Measurements from ENCODE around the gene KDM7A. TPM values are rescaled to one million over a fixed set of nuclear protein-coding genes. Genes with fewer than 3 reads are reported as not detected.

Gene KDM7A
- total RNA-seq, 4 donors from 2014 or later, result 59.0 to 108 (median 66.9) TPM

DNA sequence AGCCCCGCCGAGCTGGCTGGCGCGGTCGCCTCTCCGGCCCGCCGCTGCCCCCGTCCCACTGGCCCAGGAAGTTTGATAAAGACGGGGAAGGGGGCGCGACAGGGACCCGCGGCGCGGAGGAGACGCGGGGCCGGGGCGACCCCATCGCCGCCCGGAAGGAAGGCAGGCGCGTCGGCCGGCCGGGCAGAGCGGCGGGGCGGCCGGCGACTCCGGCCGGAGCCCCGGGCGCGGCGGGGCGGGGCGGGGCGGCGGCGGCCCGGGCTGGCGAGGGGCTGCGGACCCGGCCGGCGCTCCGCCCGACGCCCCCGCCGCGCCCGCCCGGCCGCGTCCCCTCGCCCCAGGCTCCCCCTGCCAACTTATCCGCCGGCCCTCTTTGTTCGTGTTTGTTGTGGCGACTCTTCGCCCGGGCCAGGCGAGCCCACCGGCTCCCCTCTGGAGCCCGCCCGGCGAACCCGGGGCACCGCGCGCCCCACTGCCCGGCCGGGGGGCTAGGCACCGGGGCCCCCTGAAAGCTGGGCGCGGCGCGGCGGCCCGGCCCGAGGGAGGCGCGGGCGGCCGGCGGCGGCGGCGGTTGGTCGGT lies 571 bp downstream of the KDM7A start:
- DNase-seq, result no peak
- H3K27me3 ChIP-seq, result no peaks in the 10 kb centered on the region
- intact Hi-C loops (cut with DNase I; ENCODE audit: low total_unique reads) (loop anchor here (5.0 to 10.0 kb wide), 7 partner anchors 114 to 819 kb away; partner anchors contain the start of genes BRAF, HIPK2, LUC7L2 and PARP12), in situ Hi-C loops (cut with MboI; ENCODE audit: low sequenced_read_pairs in 4 of 4) (no loop called here)
- H3K36me3 ChIP-seq, result no peaks in the 10 kb centered on the region
- H3K4me3 ChIP-seq, result peak overlapping the region; percentile 71 to 95 (median 80)
- no peaks in the 10 kb centered on the region for H3K9me3 ChIP-seq
- ATAC-seq, result peak; percentile 9 to 15
- TF ChIP-seq POLR2A (IDR thresholded peaks at IDR 0.05), result no peak
- TF ChIP-seq, protein P1, sequence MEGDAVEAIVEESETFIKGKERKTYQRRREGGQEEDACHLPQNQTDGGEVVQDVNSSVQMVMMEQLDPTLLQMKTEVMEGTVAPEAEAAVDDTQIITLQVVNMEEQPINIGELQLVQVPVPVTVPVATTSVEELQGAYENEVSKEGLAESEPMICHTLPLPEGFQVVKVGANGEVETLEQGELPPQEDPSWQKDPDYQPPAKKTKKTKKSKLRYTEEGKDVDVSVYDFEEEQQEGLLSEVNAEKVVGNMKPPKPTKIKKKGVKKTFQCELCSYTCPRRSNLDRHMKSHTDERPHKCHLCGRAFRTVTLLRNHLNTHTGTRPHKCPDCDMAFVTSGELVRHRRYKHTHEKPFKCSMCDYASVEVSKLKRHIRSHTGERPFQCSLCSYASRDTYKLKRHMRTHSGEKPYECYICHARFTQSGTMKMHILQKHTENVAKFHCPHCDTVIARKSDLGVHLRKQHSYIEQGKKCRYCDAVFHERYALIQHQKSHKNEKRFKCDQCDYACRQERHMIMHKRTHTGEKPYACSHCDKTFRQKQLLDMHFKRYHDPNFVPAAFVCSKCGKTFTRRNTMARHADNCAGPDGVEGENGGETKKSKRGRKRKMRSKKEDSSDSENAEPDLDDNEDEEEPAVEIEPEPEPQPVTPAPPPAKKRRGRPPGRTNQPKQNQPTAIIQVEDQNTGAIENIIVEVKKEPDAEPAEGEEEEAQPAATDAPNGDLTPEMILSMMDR (IDR thresholded peaks at IDR 0.05 in 4 of 5, conservative IDR thresholded peaks at IDR 0.05 in 1 of 5), result no peak
- H3K27ac ChIP-seq, result peak overlapping the region; percentile 94 to 99 (median 98)
- peaks cover 31 to 33% of the 10 kb centered on the region in 2 donors for H3K4me1 ChIP-seq

DNA sequence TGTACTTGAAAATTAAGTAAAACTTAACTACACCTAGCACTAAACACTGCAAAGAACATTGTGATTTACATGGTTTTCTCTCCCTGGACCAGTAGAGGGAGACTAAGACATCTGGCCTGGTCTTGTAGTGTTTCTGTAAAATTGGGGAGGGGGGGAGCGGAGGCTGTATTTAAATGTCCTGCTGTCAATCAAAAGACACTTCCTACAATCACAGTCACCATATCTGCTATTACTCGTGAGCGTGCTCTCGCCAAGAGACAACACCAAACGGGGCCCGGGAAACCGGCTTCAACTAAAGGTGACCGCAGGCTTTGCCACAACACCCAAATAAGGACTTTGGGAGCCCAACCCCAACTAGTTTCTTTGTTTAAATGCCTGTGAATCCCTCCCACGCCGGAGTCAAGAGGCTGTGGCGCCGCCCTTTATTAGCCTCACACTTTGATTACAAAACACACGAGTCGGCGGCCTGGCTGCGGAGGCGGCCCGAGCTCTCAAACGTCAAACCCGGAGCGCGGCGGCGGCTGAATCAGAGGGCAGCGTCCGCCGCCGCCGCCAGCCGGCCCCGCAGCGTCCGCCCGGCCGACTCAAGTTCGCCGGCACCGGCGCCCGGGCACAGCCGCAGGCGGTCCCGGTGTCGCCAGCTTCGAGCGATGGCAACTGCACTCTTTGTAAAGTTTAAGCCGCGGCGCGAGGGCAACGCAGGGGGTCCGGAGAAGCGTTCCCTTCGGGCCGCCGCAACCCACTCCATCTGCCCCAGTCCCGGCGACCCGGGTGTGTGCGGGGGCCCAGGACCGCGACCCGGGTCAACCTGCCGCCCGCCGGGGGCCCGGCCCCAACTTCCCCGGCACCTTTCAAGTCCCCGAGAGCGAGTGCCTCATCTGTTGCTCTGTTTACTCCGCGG lies 1.3 kb downstream of the KDM7A start:
- TF ChIP-seq, protein P1 (IDR thresholded peaks at IDR 0.05 in 4 of 5, conservative IDR thresholded peaks at IDR 0.05 in 1 of 5), result peak; percentile 78 to 92 (median 86)
- TF ChIP-seq POLR2A (IDR thresholded peaks at IDR 0.05), result peak; percentile 97 to 98
- Histone ChIP-seq H3K27me3 (no peaks in the 10 kb centered on the region), H3K9me3 (no peaks in the 10 kb centered on the region), H3K36me3 (no peaks in the 10 kb centered on the region), H3K4me3 (peak overlapping the region; percentile 71 to 95 (median 80)), H3K4me1 (peaks cover 38 to 40% of the 10 kb centered on the region in 2 donors), H3K27ac (peak overlapping the region; percentile 94 to 99 (median 98))
- ATAC-seq, result peak; percentile 77 to 79
- intact Hi-C loops (cut with DNase I; ENCODE audit: low total_unique reads) (loop anchor here (1.0 to 10.0 kb wide), 9 partner anchors 20 to 818 kb away; partner anchors contain the start of genes BRAF, HIPK2, LUC7L2 and PARP12), in situ Hi-C loops (cut with MboI; ENCODE audit: low sequenced_read_pairs in 4 of 4) (no loop called here)
- peak; percentile 93 to 94 for DNase-seq

DNA sequence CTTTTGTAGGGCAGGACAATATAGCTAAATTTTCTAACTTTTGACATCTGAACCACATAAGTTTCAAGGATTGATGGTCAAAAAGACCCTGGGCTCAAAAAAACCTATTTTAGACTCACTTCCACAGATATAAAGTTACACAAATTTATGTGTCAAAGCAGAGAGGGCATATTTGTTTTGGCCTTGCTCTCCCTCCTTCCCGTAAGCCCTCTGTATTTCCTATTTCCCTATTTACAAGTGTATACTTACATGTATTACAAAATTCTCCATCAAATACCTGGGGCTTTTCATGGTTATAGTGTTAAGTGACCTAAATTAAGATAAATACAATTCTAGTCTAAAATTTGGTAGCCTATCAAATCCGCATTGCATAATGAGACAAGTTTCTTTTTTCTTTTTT lies 2.6 kb downstream of the KDM7A start:
- Histone ChIP-seq H3K4me3 (no peak overlapping the region), H3K4me1 (peaks cover 46 to 48% of the 10 kb centered on the region in 2 donors), H3K36me3 (no peaks in the 10 kb centered on the region), H3K27ac (peak overlapping the region; percentile 94 to 99 (median 98)), H3K27me3 (no peaks in the 10 kb centered on the region), H3K9me3 (no peaks in the 10 kb centered on the region)
- no peak for TF ChIP-seq POLR2A (IDR thresholded peaks at IDR 0.05)
- TF ChIP-seq, protein P1 (IDR thresholded peaks at IDR 0.05 in 4 of 5, conservative IDR thresholded peaks at IDR 0.05 in 1 of 5), result no peak
- in situ Hi-C loops (cut with MboI; ENCODE audit: low sequenced_read_pairs in 4 of 4), result loop anchor here in 1 of 4 donors (25.0 kb wide), 1 partner anchor 412 kb away; no protein-coding TSS in a partner anchor
- no peak for ATAC-seq
- no peak for DNase-seq
- intact Hi-C loops (cut with DNase I; ENCODE audit: low total_unique reads), result loop anchor here (2.0 to 10.0 kb wide), 4 partner anchors 153 to 751 kb away; partner anchors contain the start of gene BRAF

DNA sequence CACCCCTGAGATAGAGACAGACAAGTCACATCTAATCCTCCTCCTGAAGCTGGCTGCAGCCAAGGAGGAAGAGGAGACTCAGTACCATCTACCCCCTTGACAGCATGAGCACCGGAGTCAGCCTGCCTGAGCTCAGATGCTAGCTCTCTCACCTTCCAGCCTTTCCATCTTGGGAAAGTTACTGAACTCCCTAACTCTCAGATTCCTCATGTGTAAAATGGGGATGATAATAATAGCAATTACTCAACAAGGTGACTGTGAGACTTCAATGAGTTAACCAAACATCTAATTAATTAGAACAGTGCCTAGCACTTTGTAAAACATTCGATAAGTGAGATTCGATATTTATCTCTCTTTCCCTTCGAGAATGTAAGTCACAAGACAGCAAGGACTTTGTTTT lies 6.4 kb downstream of the KDM7A start:
- Histone ChIP-seq H3K4me1 (peaks cover 60 to 67% of the 10 kb centered on the region in 2 donors), H3K36me3 (no peaks in the 10 kb centered on the region), H3K4me3 (no peak overlapping the region), H3K9me3 (no peaks in the 10 kb centered on the region), H3K27me3 (no peaks in the 10 kb centered on the region), H3K27ac (peak overlapping the region in 1 of 4 donors; percentile 11)
- TF ChIP-seq, protein P1 (IDR thresholded peaks at IDR 0.05 in 4 of 5, conservative IDR thresholded peaks at IDR 0.05 in 1 of 5), result no peak
- no peak for TF ChIP-seq POLR2A (IDR thresholded peaks at IDR 0.05)
- in situ Hi-C loops (cut with MboI; ENCODE audit: low sequenced_read_pairs in 4 of 4), result loop anchor here in 1 of 4 donors (25.0 kb wide), 1 partner anchor 408 kb away; no protein-coding TSS in a partner anchor
- intact Hi-C loops (cut with DNase I; ENCODE audit: low total_unique reads), result loop anchor here (10.0 kb wide), 3 partner anchors 484 to 754 kb away; partner anchors contain the start of gene BRAF
- ATAC-seq, result no peak
- no peak for DNase-seq

All from gastrocnemius medialis (tissue), 4 donors.